ENCODE data around the gene HECTD4. TPM values are rescaled to one million over a fixed set of nuclear protein-coding genes. Genes with fewer than 3 reads are reported as not detected.

The HECTD4 gene
- total RNA-seq, 1 experiment from 2014 or later = 37.4 TPM

DNA sequence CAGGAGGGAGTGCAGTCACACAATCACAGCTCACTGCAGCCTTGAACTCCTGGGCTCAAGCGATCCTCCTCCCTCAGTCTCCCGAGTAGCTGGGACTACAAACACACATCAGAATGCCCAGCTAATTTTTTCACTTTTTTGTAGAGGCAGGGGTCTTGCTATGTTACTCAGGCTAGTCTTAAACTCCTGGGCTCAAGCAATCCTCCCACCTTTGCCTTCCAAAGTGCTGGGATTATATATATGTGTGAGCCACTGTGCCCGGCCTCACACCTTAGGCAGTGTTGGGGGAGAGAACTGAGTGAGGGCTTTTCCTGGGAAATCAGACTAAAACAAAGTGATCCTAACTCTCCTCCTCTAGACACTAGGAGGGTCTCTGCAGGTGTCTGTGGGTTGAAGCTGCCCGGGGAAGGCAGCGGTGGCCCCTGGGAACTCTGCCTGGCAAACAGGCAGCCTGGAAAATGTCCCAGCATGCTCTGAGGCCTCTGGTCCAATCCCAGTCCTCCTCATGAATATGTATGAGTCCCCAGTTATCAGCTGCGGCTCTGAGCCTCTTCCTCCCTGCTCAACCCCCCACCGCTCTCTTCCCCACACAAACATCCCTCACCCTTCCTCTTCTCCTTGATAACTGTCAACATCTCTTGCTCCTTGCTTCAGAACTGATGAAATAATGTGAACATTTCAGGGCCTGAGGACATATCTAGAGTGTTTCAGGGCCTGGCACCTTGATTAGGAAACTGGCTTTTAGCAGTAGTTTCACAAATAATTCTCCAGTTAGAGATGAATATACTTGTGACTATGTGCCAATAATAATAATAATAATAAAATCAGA is 265.8 kb downstream of the HECTD4 start:
- peak overlapping the region; percentile 92 for H3K27ac ChIP-seq
- intact Hi-C loops (cut with micrococcal nuclease; ENCODE audit: unreplicated experiment) = no loop called here
- CTCF ChIA-PET = interaction anchor here (0.5 to 0.7 kb wide), 3 partner anchors 172 to 423 kb away, joined by 4 to 11 read pairs (median 4); no protein-coding TSS in a partner anchor
- H4K20me1 ChIP-seq (ENCODE audit: insufficient read depth) = no peaks in the 10 kb centered on the region
- peak overlapping the region; percentile 48 for H2AFZ ChIP-seq
- H3F3A ChIP-seq (ENCODE audit: insufficient read depth, low read depth) = peaks cover 60% of the 10 kb centered on the region
- peak overlapping the region; percentile 67 for H3K4me2 ChIP-seq
- no peaks in the 10 kb centered on the region for H3K27me3 ChIP-seq (ENCODE audit: insufficient read depth, low read depth)
- POLR2A ChIA-PET (ENCODE audit: unreplicated experiment) = interaction anchor here (0.7 kb wide), 1 partner anchor 38 kb away, joined by 4 read pairs; no protein-coding TSS in a partner anchor
- H3K9me3 ChIP-seq (ENCODE audit: insufficient read depth, low read depth) = no peaks in the 10 kb centered on the region
- H3K4me3 ChIP-seq = peak overlapping the region; percentile 1; the same call in 1 of the 2 replicates
- no peak for TF ChIP-seq EZH2 (IDR thresholded peaks at IDR 0.05; ENCODE audit: low read depth)
- TF ChIP-seq, protein P1, sequence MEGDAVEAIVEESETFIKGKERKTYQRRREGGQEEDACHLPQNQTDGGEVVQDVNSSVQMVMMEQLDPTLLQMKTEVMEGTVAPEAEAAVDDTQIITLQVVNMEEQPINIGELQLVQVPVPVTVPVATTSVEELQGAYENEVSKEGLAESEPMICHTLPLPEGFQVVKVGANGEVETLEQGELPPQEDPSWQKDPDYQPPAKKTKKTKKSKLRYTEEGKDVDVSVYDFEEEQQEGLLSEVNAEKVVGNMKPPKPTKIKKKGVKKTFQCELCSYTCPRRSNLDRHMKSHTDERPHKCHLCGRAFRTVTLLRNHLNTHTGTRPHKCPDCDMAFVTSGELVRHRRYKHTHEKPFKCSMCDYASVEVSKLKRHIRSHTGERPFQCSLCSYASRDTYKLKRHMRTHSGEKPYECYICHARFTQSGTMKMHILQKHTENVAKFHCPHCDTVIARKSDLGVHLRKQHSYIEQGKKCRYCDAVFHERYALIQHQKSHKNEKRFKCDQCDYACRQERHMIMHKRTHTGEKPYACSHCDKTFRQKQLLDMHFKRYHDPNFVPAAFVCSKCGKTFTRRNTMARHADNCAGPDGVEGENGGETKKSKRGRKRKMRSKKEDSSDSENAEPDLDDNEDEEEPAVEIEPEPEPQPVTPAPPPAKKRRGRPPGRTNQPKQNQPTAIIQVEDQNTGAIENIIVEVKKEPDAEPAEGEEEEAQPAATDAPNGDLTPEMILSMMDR (conservative IDR thresholded peaks at IDR 0.05) = no peak
- TSS peak; percentile 75 for BruUV-seq (replicated peaks)
- H3K79me2 ChIP-seq (ENCODE audit: low read depth) = no peaks in the 10 kb centered on the region
- no peaks in the 10 kb centered on the region for H3K36me3 ChIP-seq (ENCODE audit: low read depth)
- peak; percentile 32 to 81 for DNase-seq
- no peaks in the 10 kb centered on the region for H3K9me2 ChIP-seq (ENCODE audit: insufficient read depth)
- H3K4me1 ChIP-seq (replicated peaks; ENCODE audit: insufficient read depth) = peaks cover 77% of the 10 kb centered on the region

DNA sequence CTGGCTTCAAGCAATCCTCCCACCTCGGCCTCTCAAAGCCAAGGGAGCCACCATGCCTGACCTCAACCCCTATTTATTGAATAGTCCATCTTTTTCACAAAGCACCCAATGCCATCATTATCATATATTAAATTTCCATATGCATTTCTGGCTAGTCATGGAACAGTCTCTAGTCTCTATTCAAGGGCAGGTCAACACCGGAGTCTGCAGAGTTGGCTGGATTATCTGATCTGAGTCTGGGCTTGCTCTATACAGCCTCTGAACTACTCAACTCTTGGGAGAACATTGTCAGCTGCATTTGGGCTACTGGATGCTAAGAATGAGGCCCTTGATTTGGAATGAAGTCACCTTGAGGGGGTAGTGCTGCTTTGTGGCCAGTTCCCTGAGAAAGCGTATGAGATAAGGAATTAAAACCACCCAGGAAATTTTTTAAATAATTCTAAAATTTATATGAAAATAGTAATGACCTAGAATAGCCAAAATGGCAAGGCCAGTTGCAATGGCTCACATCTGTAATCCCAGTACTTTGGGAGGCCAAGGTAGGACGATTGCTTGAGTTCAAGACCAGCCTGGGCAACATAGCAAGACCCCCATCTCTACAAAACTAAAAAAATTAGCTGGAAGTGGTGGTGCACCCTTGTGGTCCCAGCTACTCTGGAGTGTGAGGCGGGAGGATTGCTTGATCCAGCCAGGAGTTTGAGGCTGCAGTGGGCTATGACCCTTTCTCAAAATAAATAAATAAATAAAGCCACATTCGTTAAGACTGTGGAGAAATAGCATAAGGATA is 266.8 kb downstream of the HECTD4 start:
- Histone ChIP-seq H3K4me3 (no peak overlapping the region; the same call in 1 of the 2 replicates), H3K4me1 (replicated peaks; ENCODE audit: insufficient read depth) (peaks cover 85% of the 10 kb centered on the region), H4K20me1 (ENCODE audit: insufficient read depth) (no peaks in the 10 kb centered on the region), H3K4me2 (peak overlapping the region; percentile 67; the same call in 1 of the 2 replicates), H3K27me3 (ENCODE audit: insufficient read depth, low read depth) (no peaks in the 10 kb centered on the region), H3K79me2 (ENCODE audit: low read depth) (peaks cover 5% of the 10 kb centered on the region; the same call in 1 of the 2 replicates), H3K9me3 (ENCODE audit: insufficient read depth, low read depth) (no peaks in the 10 kb centered on the region), H3K9me2 (ENCODE audit: insufficient read depth) (no peaks in the 10 kb centered on the region), H3K36me3 (ENCODE audit: low read depth) (no peaks in the 10 kb centered on the region), H2AFZ (no peak overlapping the region), H3F3A (ENCODE audit: insufficient read depth, low read depth) (peaks cover 66% of the 10 kb centered on the region), H3K27ac (peak overlapping the region; percentile 92)
- intact Hi-C loops (cut with micrococcal nuclease; ENCODE audit: unreplicated experiment) = no loop called here
- POLR2A ChIA-PET (ENCODE audit: unreplicated experiment) = no interaction called here
- CTCF ChIA-PET = no interaction called here
- no peak for DNase-seq
- no TSS peak for BruUV-seq (replicated peaks)
- TF ChIP-seq, protein P1 (conservative IDR thresholded peaks at IDR 0.05) = no peak
- no peak for TF ChIP-seq EZH2 (IDR thresholded peaks at IDR 0.05; ENCODE audit: low read depth)

All from PC-9 (cell line).